Smooth muscle cell (in vitro differentiated cells): ENCODE results near the gene PANK4. TPM values are rescaled to one million over a fixed set of nuclear protein-coding genes. Genes with fewer than 3 reads are reported as not detected.

ENCODE experiments used
- DNase-seq: peaks from one replicate; lab custom pipeline; 2025; ENCODE audit not compliant: unreplicated experiment; lab: John Stamatoyannopoulos, UW
- H2AFZ ChIP-seq: fragments of 200-600 bp; sonication (generic); 2 replicates; pipeline ENCODE4 v1.6.0; 2016; ENCODE audit warnings: antibody characterized with exemption, low read depth, mild to moderate bottlenecking
- H3F3A ChIP-seq: fragments of 200-600 bp; sonication (generic); 2 replicates; pipeline ENCODE4 v1.6.0; 2017; ENCODE audit warnings: antibody characterized with exemption, low read depth
- H3K27ac ChIP-seq: fragments of 200-600 bp; sonication (generic); 2 replicates; pipeline ENCODE4 v1.5.1; 2016; ENCODE audit warnings: low read depth, mild to moderate bottlenecking
- H3K27me3 ChIP-seq: fragments of 200-600 bp; sonication (generic); 2 replicates; pipeline ENCODE4 v1.6.1; 2016; ENCODE audit warnings: low read depth, mild to moderate bottlenecking
- H3K36me3 ChIP-seq: fragments of 200-600 bp; sonication (generic); 2 replicates; pipeline ENCODE4 v1.5.1; 2016; ENCODE audit warnings: low read depth
- H3K4me1 ChIP-seq: fragments of 200-600 bp; sonication (generic); 2 replicates; pipeline ENCODE4 v1.5.1; 2016; ENCODE audit warnings: low read depth
- H3K4me2 ChIP-seq: fragments of 200-600 bp; sonication (generic); 2 replicates; pipeline ENCODE4 v1.6.0; 2016; ENCODE audit warnings: mild to moderate bottlenecking
- H3K4me3 ChIP-seq: fragments of 200-600 bp; sonication (generic); 2 replicates; pipeline ENCODE4 v1.5.1; 2016; ENCODE audit warnings: mild to moderate bottlenecking
- H3K79me2 ChIP-seq: fragments of 200-600 bp; sonication (generic); 2 replicates; pipeline ENCODE4 v1.6.0; 2016; ENCODE audit warnings: low read depth, mild to moderate bottlenecking
- H3K9ac ChIP-seq: fragments of 200-600 bp; sonication (generic); 2 replicates; pipeline ENCODE4 v1.6.0; 2016; ENCODE audit warnings: low read depth
- H3K9me3 ChIP-seq: fragments of 200-600 bp; sonication (generic); replicated peaks from 2 replicates; pipeline ENCODE4 v1.5.1; 2016; ENCODE audit warnings: low read depth
- H4K20me1 ChIP-seq: fragments of 200-600 bp; sonication (generic); 2 replicates; pipeline ENCODE4 v1.6.0; 2016; ENCODE audit warnings: low read depth
- CTCF ChIP-seq: fragments of 200-600 bp; sonication (generic); IDR thresholded peaks from 2 replicates; pipeline ENCODE4 v1.5.1; 2017; ENCODE audit warnings: borderline replicate concordance, mild to moderate bottlenecking, antibody characterized with exemption; ENCODE audit not compliant: insufficient read depth, poor library complexity, severe bottlenecking
- WGBS: methylation state at CpG from one replicate; pipeline ENCODE4 v1.1.7; 2016; ENCODE audit warnings: low lambda C conversion rate; 5-methylcytosine and 5-hydroxymethylcytosine counted together
- polyA plus RNA-seq: library from polyadenylated mRNA; unstranded; fragments of >200 nt; fragmentation: Nextera tagmentation; extraction: Ambion mirVana; gene quantifications from 2 replicates; pipeline ENCODE4 v1.2.1, GENCODE V29; 2016
- total RNA-seq: library from RNA; depleted of rRNA; stranded (reverse); fragments of >200 nt; gene quantifications from 2 replicates; pipeline ENCODE4 v1.2.3, GENCODE V29; 2014

Gene PANK4
- total and polyA plus RNA-seq, 2 experiments from 2014 or later, result 28.4 to 28.7 TPM

- Histone ChIP-seq H3K4me1 (no peaks in the 10 kb centered on the region), H3K9ac (no peak overlapping the region), H3K79me2 (no peaks in the 10 kb centered on the region), H3K4me3 (no peak overlapping the region), H2AFZ (no peak overlapping the region), H3F3A (no peaks in the 10 kb centered on the region), H3K9me3 (no peaks in the 10 kb centered on the region), H3K36me3 (no peaks in the 10 kb centered on the region), H3K4me2 (no peak overlapping the region), H3K27me3 (no peaks in the 10 kb centered on the region), H3K27ac (no peak overlapping the region), H4K20me1 (no peaks in the 10 kb centered on the region)
- no peak for DNase-seq
- TF ChIP-seq CTCF, result no peak
- WGBS, result 96% methylated on average over 15 of the region's 19 CpGs
Measured at GRCh38 chr1:2498648-2499047, 27.7 kb downstream of the PANK4 start.

- no peak for TF ChIP-seq CTCF
- 93% methylated on average over 3 of the region's 4 CpGs for WGBS
- Histone ChIP-seq H2AFZ (no peak overlapping the region), H3K9me3 (no peaks in the 10 kb centered on the region), H3K79me2 (no peaks in the 10 kb centered on the region), H3F3A (no peaks in the 10 kb centered on the region), H3K4me3 (no peak overlapping the region), H3K36me3 (no peaks in the 10 kb centered on the region), H3K27ac (no peak overlapping the region), H3K9ac (no peak overlapping the region), H3K27me3 (no peaks in the 10 kb centered on the region), H3K4me2 (no peak overlapping the region), H3K4me1 (no peaks in the 10 kb centered on the region), H4K20me1 (no peaks in the 10 kb centered on the region)
- DNase-seq, result no peak
Measured at GRCh38 chr1:2497891-2498290, 28.5 kb downstream of the PANK4 start.

GRCh38 chr1:2496746-2497145 is 29.6 kb downstream of the PANK4 start:
- Histone ChIP-seq H2AFZ (no peak overlapping the region), H3K27me3 (no peaks in the 10 kb centered on the region), H3K27ac (no peak overlapping the region), H3K4me1 (no peaks in the 10 kb centered on the region), H3K4me2 (no peak overlapping the region), H3K9ac (no peak overlapping the region), H3K79me2 (no peaks in the 10 kb centered on the region), H4K20me1 (no peaks in the 10 kb centered on the region), H3K36me3 (no peaks in the 10 kb centered on the region), H3F3A (no peaks in the 10 kb centered on the region), H3K9me3 (no peaks in the 10 kb centered on the region), H3K4me3 (no peak overlapping the region)
- no peak for TF ChIP-seq CTCF
- no peak for DNase-seq
- 94% methylated on average over 26 of the region's 26 CpGs for WGBS

GRCh38 chr1:2496087-2496622 is 30.2 kb downstream of the PANK4 start:
- H3F3A ChIP-seq, result no peaks in the 10 kb centered on the region
- no peaks in the 10 kb centered on the region for H4K20me1 ChIP-seq
- DNase-seq, result no peak
- WGBS, result 94% methylated on average over 24 of the region's 28 CpGs
- no peaks in the 10 kb centered on the region for H3K27me3 ChIP-seq
- no peaks in the 10 kb centered on the region for H3K9me3 ChIP-seq
- H3K79me2 ChIP-seq, result no peaks in the 10 kb centered on the region
- H3K27ac ChIP-seq, result no peak overlapping the region
- TF ChIP-seq CTCF, result no peak
- H2AFZ ChIP-seq, result no peak overlapping the region
- H3K4me2 ChIP-seq, result no peak overlapping the region
- no peak overlapping the region for H3K4me3 ChIP-seq
- H3K36me3 ChIP-seq, result no peaks in the 10 kb centered on the region
- H3K4me1 ChIP-seq, result no peaks in the 10 kb centered on the region
- no peak overlapping the region for H3K9ac ChIP-seq
